Astrocyte (in vitro differentiated cells and primary cell): ENCODE results near the gene KPNA4. TPM values are rescaled to one million over a fixed set of nuclear protein-coding genes. Genes with fewer than 3 reads are reported as not detected.

Experiments
- DNase-seq: peaks from one replicate; pipeline ENCODE4 v3.0.0-alpha.2; 2010; ENCODE audit warnings: low read depth
- FAIRE-seq: peaks from 2 replicates; lab custom pipeline; 2011; peaks lifted over from hg19 to GRCh38; lab: Jason Lieb, UNC
- H2AFZ ChIP-seq: 2 replicates; pipeline ENCODE4 v1.6.0; 2012; ENCODE audit warnings: low read depth, low read length, inconsistent platforms
- H3K27ac ChIP-seq: 2 replicates; pipeline ENCODE4 v1.5.1; 2011; ENCODE audit warnings: low read depth, low read length, inconsistent platforms
- H3K27me3 ChIP-seq: 2 replicates; pipeline ENCODE4 v1.6.0; 2011; ENCODE audit warnings: low read length, inconsistent platforms; ENCODE audit not compliant: insufficient read depth
- H3K36me3 ChIP-seq: 2 replicates; pipeline ENCODE4 v1.5.1; 2011; ENCODE audit warnings: low read length, inconsistent platforms; ENCODE audit not compliant: insufficient read depth
- H3K4me1 ChIP-seq: 2 replicates; pipeline ENCODE4 v1.5.1; 2011; ENCODE audit warnings: low read length, inconsistent platforms; ENCODE audit not compliant: insufficient read depth
- H3K4me2 ChIP-seq: 2 replicates; pipeline ENCODE4 v1.6.0; 2012; ENCODE audit warnings: low read length, inconsistent platforms
- H3K4me3 ChIP-seq: 2 replicates; pipeline ENCODE4 v1.5.1; 2011; ENCODE audit warnings: low read depth, mild to moderate bottlenecking, low read length, inconsistent platforms; ENCODE audit not compliant: insufficient read depth
- H3K79me2 ChIP-seq: 2 replicates; pipeline ENCODE4 v1.6.0; 2012; ENCODE audit warnings: mild to moderate bottlenecking, low read length, inconsistent platforms; ENCODE audit not compliant: insufficient read depth
- H3K9ac ChIP-seq: 2 replicates; pipeline ENCODE4 v1.6.0; 2012; ENCODE audit warnings: mild to moderate bottlenecking, low read length, inconsistent platforms
- H3K9me3 ChIP-seq: 2 replicates; pipeline ENCODE4 v1.5.1; 2012; ENCODE audit warnings: low read depth, mild to moderate bottlenecking, low read length, inconsistent platforms; ENCODE audit not compliant: insufficient read depth
- H4K20me1 ChIP-seq: 2 replicates; pipeline ENCODE4 v1.6.0; 2012; ENCODE audit warnings: low read length, inconsistent platforms; ENCODE audit not compliant: insufficient read depth
- H3K27ac Mint-ChIP-seq: one replicate; pipeline ENCODE4 v1.8.0; 2021; ENCODE audit warnings: mild to moderate bottlenecking, mixed read lengths; ENCODE audit not compliant: unreplicated experiment
- H3K27me3 Mint-ChIP-seq: one replicate; pipeline ENCODE4 v1.8.0; 2021; ENCODE audit warnings: low read depth, mixed read lengths; ENCODE audit not compliant: unreplicated experiment
- H3K36me3 Mint-ChIP-seq: one replicate; pipeline ENCODE4 v1.8.0; 2021; ENCODE audit warnings: low read depth, mixed read lengths; ENCODE audit not compliant: unreplicated experiment
- H3K4me1 Mint-ChIP-seq: one replicate; pipeline ENCODE4 v1.8.0; 2021; ENCODE audit warnings: low read depth, mixed read lengths; ENCODE audit not compliant: unreplicated experiment
- H3K4me3 Mint-ChIP-seq: one replicate; pipeline ENCODE4 v1.8.0; 2021; ENCODE audit warnings: mild to moderate bottlenecking, moderate library complexity, mixed read lengths; ENCODE audit not compliant: unreplicated experiment
- H3K9me3 Mint-ChIP-seq: one replicate; pipeline ENCODE4 v1.8.0; 2021; ENCODE audit warnings: mild to moderate bottlenecking, mixed read lengths; ENCODE audit not compliant: unreplicated experiment
- CTCF ChIP-seq: IDR thresholded peaks from 2 replicates; pipeline ENCODE4 v1.5.1; 2011; ENCODE audit warnings: low read depth, mild to moderate bottlenecking, inconsistent platforms, low read length, moderate library complexity; ENCODE audit not compliant: insufficient read depth
- EZH2 ChIP-seq: IDR thresholded peaks from 2 replicates; pipeline ENCODE4 v1.6.1; 2012; ENCODE audit warnings: mild to moderate bottlenecking, low read length, inconsistent platforms; ENCODE audit not compliant: insufficient read depth
- total RNA-seq: library from RNA; stranded (reverse); gene quantifications from 2 replicates; pipeline ENCODE4 v1.2.1, GENCODE V29; 2021

The KPNA4 gene
- total RNA-seq, 1 donor from 2014 or later: 105 TPM

- Histone ChIP-seq H2AFZ (no peak overlapping the region), H3K9me3 (no peaks in the 10 kb centered on the region), H3K36me3 (no peaks in the 10 kb centered on the region), H3K27me3 (no peaks in the 10 kb centered on the region), H3K4me1 (peaks cover 7% of the 10 kb centered on the region), H4K20me1 (peaks cover 98% of the 10 kb centered on the region), H3K4me2 (no peak overlapping the region), H3K27ac (no peak overlapping the region), H3K4me3 (no peak overlapping the region), H3K9ac (no peak overlapping the region), H3K79me2 (peaks cover 100% of the 10 kb centered on the region)
- H3K36me3 Mint-ChIP-seq: peaks cover 2% of the 10 kb centered on the region
- FAIRE-seq: no peak
- no peak overlapping the region for H3K27ac Mint-ChIP-seq
- H3K4me1 Mint-ChIP-seq: peaks cover 31% of the 10 kb centered on the region
- H3K9me3 Mint-ChIP-seq: no peaks in the 10 kb centered on the region
- no peak for TF ChIP-seq CTCF
- TF ChIP-seq EZH2: no peak
- H3K27me3 Mint-ChIP-seq: no peaks in the 10 kb centered on the region
- no peak overlapping the region for H3K4me3 Mint-ChIP-seq
- DNase-seq: no peak
Measured at GRCh38 chr3:160557571-160557970, 7.8 kb downstream of the KPNA4 start.

- Histone ChIP-seq H3K27ac (no peak overlapping the region), H3K36me3 (peaks cover 4% of the 10 kb centered on the region), H3K9ac (no peak overlapping the region), H3K4me2 (no peak overlapping the region), H3K27me3 (no peaks in the 10 kb centered on the region), H3K9me3 (no peaks in the 10 kb centered on the region), H2AFZ (no peak overlapping the region), H3K4me1 (no peaks in the 10 kb centered on the region), H4K20me1 (peaks cover 96% of the 10 kb centered on the region), H3K79me2 (peaks cover 100% of the 10 kb centered on the region), H3K4me3 (no peak overlapping the region)
- Mint-ChIP-seq H3K4me1 (peaks cover 27% of the 10 kb centered on the region), H3K27me3 (no peaks in the 10 kb centered on the region), H3K27ac (no peak overlapping the region), H3K9me3 (no peaks in the 10 kb centered on the region), H3K36me3 (peaks cover 5% of the 10 kb centered on the region), H3K4me3 (no peak overlapping the region)
- no peak for TF ChIP-seq CTCF
- no peak for TF ChIP-seq EZH2
- DNase-seq (no peak), FAIRE-seq (no peak)
Measured at GRCh38 chr3:160556141-160556540, 9.2 kb downstream of the KPNA4 start.

- no peak for FAIRE-seq
- Histone ChIP-seq H3K4me1 (no peaks in the 10 kb centered on the region), H3K27me3 (no peaks in the 10 kb centered on the region), H3K9ac (no peak overlapping the region), H3K36me3 (peaks cover 5% of the 10 kb centered on the region), H4K20me1 (peaks cover 96% of the 10 kb centered on the region), H3K4me2 (no peak overlapping the region), H3K79me2 (peaks cover 100% of the 10 kb centered on the region), H3K9me3 (no peaks in the 10 kb centered on the region), H3K4me3 (no peak overlapping the region), H2AFZ (no peak overlapping the region), H3K27ac (no peak overlapping the region)
- Mint-ChIP-seq H3K4me1 (peaks cover 19% of the 10 kb centered on the region), H3K9me3 (no peaks in the 10 kb centered on the region), H3K36me3 (peaks cover 5% of the 10 kb centered on the region), H3K27me3 (no peaks in the 10 kb centered on the region), H3K27ac (no peak overlapping the region), H3K4me3 (no peak overlapping the region)
- TF ChIP-seq EZH2 (no peak), CTCF (no peak)
- DNase-seq: no peak
Measured at GRCh38 chr3:160554980-160555379, 10.4 kb downstream of the KPNA4 start.
